Ureter (tissue), 1 donor: Measurements from ENCODE around the gene SLC24A1. TPM values are rescaled to one million over a fixed set of nuclear protein-coding genes. Genes with fewer than 3 reads are reported as not detected.

Experiments
- DNase-seq: peaks from one replicate; pipeline ENCODE4 v3.0.0-alpha.2; 2020; ENCODE audit warnings: low spot score
- total RNA-seq: library from RNA; stranded (reverse); gene quantifications from one replicate; pipeline ENCODE4 v1.2.4, GENCODE V29; 2023
- donor health status: DM: yes; HTN: yes; CAD: no.

Gene SLC24A1
- total RNA-seq, 1 donor from 2014 or later = 24.9 TPM

DNA sequence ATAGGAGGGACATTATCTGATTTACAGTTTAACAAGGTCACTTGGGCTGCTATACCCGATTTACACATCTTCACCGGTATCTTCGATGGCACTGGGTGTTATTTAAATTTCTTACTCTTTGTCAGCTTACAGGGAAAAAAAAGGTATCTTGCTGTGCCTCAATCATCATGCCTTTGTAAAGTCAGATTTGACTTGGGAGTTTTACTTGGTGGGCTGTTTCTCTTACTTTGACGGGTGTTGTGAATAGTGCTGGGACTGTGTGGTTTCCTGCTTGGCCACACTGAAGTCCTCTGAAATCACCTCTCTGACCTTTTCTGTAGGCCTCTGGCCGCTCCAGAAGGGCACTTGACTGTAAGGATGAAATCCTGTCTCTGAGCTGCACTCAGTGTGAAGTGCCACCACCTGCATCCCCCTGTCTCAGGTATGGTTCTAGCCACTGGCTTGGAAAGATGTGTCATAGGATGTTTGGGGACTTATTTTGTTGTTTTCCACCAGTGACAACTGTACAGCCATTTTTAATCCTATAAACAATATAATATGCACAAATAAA is 3.1 kb upstream of the SLC24A1 start:
- DNase-seq = no peak

DNA sequence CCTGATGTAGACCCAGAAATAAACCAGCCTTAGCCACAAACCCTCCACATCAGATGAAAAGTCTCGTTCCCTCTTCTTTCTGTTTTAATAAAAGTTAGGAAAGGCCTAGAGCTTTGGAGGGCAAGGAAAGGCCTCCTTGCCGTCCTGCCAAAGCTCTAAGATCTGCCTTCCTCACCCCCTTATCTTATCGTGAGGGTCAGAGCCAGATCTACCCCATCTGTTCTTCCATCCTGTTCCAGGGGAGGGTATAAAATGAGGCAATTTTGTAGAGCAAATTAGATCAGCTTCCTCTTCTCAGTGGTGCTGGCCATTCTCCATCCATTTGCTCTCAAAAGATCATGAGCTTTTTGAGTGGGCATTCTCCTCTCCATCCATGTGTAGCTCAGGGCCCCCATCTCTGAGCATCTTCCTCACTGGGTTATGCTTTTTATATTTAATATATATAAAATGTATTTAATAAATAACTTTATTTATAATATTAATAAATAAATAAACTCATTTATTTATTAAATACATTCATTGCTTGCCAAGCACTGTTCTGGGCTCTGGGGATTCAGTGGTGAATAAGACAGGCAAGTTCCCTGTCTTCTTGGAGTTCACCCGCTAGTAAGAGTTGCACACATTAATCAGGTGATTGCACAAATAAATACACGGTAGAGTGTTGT is 2.0 kb upstream of the SLC24A1 start:
- no peak for DNase-seq

DNA sequence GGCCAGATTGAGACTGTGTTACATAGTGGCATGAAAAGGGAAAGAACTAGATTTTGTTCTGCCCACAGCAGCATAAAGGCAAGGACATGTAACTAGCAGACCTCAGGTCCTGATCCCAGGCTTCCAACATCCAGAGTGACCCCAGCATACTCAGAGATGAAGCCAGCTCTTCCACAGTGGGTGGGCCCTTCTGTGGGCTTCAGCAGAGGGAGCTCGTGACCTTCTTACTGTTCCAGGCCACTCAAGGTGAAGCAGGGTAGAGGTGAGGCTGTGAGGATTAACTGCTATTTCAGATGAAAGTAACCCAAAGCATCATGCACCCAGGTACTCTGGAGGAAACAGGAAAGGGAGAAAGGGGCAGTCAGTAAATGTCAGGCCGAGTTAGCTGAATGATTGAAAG is 905 bp upstream of the SLC24A1 start:
- DNase-seq = no peak

DNA sequence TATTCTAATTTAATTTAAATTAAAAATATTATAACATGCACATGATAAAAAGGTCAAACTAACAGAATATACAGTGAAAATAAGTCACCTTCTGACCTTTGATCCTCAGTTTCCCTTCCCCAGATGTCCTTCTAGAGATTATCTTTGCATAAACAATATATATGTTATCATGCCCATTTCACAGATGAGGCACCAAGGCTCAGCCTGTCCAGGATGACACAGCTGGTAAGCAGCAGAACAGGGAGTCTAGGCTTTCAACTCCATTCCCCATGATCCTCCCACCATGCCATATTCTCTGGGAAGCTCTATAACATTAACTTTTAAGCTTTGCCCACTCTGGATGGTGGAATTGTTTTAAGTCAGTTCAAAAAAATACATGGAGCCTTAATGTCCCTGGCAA is 1.4 kb downstream of the SLC24A1 start:
- no peak for DNase-seq

DNA sequence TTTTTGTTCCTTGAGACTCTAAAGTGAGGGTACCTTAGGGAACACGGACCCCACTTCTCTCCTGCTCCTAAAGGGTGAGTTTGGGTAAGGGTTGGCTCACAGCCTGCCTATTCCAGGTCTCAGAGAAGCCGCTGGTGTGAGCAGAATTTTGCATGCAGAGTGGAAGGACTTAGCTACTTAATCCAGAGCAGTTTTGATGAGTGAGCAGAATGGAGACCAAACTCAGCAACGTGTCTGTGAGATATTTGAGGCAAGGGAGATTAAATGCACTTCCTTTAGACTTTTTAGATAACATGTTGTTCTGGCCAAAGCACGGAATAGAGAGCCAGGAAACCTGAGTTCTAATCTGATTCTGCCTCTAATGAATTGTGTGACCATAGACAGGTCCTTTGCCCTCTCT is 5.1 kb downstream of the SLC24A1 start:
- DNase-seq = no peak

DNA sequence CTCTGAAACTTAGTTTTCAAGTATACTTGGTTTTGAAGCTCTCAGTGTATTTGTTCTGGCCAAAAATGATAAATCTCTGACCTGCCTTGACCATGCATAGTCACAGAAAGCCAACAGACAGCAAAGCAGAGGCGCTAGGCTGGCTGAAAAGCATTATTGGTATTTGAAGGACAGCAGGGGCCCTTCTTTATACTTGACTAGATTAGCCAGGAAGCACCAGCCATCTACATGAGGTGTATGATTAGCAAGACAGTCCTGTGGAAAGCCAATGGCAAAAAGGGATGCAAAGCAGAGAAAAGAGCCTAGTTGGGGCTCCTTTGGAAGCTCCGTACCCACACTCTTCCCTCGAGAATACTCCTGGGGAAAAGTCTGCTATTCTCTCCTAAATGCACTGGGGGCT is 7.8 kb downstream of the SLC24A1 start:
- no peak for DNase-seq

DNA sequence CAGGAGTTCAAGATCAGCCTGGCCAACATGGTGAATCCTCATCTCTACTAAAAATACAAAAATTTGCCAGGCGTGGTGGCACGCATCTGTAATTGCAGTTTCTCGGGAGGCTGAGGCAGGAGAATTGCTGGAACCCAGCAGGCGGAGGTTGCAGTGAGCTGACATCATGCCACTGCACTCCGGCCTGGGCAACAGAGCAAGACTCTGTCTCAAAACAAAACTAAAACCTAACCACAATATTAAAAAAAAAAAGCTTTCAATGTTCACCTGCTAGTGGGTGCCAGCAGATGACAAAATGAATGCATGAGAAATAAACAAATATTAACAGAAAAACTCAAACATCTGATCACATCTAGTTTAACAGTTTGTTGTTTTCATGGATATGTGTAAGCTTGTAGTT is 9.0 kb downstream of the SLC24A1 start:
- DNase-seq = no peak

DNA sequence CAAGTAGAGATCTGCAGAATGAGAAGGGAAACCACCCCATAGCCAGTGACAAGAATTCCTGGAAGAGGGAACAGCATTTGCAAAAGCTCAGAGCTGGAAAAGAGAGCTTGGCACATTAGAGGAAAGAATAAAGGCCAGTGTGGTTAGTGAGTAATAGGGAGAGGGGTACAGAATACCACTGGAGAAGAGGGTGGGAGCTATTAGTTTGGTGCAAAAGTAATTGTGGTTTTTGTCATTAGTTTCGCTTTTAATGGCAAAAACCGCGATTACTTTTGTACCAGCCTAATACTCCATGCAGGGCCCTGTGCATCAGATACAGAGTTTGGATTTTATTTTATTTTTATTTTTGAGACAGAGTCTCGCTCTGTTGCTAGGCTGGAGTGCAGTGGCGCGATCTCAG is 9.8 kb downstream of the SLC24A1 start:
- no peak for DNase-seq

DNA sequence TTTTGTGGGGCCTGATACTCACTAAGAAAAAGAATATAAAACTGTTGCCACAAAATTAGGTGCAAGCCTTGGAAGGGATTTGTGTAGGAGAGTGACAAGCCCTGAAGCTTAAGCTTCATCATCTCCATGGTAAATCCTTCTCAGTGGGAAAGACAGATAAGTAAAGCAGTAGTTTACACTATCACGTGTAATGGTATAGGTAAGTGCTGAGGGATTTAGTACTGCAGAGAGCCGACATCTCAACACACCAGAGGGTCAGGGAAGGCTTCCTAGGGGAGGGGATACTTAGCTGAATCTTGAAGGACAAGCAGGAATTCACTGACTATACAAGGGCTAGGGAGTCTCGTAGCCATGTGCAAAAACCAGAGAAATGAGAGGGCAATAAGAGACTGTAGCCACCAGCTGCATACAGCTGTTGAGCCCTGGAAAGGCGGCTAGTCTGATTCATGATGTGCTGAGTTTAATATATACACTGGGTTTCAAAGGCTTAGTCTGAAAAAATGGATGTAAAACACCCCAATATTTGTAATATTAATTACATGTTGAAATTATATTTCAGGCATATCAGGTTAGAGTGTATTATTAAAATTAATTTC is 11.1 kb downstream of the SLC24A1 start:
- no peak for DNase-seq

DNA sequence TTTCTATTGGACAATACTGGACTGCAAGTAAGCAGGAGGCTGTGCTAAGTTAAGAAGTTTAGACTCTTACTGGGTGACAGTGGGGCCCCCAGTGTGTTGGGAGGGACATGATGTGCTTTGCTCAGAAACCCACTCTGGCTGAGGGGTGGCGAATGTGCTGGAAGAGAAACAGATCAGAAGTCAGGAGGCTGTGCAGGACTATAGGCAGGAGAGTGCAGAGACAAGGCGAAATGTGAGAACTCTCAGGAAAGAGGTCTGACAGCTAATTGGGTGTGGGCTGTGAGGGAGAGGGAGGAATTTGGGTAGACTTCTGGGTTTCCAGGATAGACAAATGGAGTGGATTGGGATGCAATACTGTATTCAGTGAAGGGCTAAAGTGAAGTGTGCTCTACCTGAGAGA is 12.0 kb downstream of the SLC24A1 start:
- DNase-seq = no peak

DNA sequence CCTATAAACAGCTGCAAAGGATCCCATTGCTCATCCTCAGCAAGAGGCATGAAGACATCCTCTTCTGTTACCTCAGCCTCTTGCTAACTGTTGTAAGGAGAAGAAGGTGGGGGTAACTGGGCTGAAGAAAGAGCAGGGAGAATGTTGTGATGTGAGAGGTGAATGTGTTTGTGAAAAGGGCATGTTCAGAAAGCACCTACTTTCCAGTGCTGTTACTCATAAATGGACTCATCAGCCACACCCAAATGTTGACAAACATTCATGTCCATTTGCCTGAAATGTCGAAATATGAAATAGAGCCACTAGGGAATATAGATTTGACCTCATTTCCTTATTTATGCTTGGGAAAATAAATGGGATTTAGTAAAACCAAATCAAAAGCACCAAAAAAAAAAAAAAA is 12.6 kb downstream of the SLC24A1 start:
- no peak for DNase-seq

DNA sequence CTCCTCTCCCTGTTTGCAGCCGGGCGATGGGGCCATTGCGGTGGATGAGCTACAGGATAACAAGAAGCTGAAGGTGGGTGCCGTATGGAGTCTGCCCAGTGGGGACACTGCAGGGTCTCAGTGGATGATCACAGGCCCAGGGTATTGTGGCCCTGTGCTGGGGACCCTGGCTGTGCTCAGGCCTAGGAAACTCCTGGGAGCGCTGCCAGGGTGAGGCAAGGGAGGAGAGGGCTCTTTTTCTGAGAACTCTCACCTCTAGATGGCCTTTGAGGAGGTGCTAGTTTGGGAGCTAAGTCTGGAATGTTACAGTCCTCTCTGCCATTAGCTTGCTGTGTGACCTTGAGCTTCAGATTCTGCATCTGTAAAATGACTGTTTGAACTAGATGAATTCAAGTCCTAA is 16.4 kb downstream of the SLC24A1 start:
- DNase-seq = no peak

DNA sequence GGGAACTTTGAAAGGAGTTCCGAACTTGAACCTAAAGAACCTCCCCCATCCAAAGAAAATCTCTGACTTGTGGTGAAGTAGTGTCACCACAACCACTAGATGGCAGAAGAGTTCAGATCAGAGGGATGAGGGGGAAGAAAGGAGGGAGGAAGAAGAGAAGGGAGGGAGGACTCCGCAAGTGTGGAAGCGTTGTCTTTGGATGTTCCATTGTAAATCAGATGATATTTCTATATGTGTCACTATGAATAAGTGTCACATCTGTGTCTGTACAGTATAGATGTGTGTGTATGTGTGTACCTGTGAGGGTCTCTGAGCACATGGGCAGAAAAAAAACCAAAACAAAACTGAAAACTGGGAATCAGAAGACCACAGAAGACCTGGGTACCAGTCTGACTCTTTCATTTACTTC is 16.9 kb downstream of the SLC24A1 start:
- DNase-seq = peak; percentile 47

DNA sequence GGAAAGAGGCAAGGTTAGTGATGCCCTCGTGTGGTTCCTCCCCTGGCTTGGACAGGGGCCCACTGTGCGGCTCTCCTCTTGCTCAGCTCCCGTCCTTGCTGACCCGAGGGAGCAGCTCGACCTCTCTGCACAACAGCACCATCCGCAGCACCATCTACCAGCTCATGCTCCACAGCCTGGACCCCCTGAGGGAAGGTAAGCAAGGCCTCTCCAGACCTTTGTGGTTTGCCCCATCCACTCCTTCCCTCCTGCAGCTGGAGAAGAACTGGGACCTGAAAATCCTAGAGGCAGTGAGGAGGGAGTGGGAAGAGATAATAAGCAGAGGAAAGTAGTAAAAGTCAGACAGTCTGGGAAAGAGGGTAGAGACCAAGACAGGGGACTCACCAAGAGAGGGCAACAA is 17.8 kb downstream of the SLC24A1 start:
- no peak for DNase-seq

DNA sequence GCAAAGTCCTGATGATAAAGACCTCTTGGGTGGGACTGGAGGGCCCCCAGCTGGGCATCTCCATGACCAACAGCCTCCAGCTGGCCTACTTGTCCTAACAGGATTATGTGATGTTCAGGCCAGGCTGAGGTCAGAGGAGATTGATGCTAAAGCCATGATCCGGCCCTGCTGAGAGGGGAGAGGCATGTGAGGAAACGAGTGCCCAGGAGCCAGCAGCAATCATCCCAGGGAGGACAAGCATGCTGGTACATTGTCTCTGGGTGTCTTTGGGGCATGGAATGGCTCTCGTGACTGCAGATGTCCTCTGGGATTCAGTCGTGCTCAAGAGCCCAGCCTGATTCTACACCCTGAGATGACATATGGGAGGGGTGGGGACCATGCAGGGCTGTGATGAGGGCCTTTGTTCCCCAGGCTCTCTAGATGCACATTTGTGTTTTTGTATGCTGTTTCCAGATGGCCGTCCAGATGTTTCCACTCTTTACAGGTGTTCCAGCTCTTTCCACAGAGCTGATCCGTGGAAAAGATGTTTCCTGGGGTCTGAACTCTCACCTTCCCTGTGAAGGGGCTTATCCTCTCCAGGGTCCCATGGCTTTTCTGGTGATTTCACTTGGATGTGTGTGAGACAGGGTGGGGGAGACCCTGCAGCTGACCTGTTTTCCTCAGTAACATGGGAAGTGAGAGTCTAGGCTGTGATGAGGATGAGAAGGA is 20.2 kb downstream of the SLC24A1 start:
- no peak for DNase-seq

DNA sequence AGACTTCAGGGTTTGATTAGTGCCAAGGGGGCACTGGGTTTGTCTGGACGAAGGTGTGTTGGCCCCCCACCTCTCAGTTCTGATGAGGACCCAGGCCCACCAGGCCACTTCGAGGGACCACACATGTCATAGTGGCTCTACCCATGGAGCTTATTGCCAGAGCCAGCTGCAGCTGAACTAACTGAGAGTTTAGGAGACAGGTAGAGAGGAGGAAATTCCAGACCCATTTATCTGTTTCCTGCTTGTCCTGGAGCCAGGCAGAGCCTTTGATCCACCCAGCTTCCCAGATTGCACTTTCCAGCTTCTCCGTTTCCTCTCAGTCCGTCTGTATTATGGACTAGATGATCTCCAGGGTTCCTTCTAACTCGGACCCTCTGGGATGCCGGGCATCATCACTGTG is 20.9 kb downstream of the SLC24A1 start:
- no peak for DNase-seq

DNA sequence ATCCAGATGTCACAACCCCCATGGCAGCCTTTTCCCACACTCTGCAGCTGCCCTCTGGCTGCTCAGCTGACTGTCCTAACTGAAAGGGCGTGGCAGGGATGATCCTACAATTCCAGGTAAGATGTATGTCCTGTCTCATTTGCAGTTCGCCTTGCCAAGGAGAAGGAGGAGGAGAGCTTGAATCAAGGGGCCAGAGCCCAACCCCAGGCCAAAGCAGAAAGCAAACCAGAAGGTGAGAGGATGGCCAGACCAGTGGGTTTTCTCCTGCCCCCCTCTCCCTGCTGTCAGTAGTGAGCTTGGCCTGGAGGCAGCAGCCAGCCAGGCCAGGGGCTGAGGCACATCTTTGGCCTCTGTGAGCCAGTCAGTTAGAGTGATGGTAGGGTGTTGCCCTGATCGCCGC is 22.5 kb downstream of the SLC24A1 start:
- no peak for DNase-seq

DNA sequence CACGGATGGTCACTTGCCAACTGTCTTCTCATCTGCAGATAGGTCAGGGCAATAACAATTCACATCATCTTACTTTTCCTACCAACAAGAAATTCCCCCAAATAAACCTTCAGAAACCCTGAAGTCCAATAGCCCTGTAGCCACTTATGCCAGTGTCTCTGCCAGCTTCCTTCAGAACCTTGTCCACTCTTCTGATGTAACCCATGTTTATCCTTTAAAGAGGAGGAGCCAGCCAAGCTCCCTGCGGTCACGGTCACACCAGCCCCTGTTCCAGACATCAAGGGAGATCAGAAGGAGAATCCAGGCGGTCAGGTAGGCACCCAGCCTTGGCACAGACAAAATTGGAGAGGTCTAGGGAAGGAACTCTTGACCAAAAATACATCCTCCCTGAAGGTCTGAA is 23.7 kb downstream of the SLC24A1 start:
- no peak for DNase-seq

DNA sequence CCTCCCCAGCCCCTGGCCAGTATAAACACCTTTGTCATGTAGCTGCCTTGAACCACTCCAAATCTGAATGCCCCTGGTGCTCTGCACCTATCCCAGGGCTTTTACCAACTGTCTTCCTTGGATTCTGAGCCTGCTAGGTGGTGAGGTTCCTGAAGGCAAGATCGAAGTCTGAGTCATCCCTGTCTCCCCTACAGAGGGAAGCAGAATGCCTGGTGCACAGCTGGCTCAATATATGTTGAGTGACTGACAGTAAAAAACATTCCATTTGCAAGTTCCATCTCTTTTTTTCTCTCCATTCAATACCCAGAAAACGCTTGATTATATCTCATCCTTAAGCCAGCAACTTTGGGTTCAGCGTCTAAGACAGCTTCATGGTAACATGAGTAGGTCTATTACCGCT is 24.7 kb downstream of the SLC24A1 start:
- DNase-seq = no peak

DNA sequence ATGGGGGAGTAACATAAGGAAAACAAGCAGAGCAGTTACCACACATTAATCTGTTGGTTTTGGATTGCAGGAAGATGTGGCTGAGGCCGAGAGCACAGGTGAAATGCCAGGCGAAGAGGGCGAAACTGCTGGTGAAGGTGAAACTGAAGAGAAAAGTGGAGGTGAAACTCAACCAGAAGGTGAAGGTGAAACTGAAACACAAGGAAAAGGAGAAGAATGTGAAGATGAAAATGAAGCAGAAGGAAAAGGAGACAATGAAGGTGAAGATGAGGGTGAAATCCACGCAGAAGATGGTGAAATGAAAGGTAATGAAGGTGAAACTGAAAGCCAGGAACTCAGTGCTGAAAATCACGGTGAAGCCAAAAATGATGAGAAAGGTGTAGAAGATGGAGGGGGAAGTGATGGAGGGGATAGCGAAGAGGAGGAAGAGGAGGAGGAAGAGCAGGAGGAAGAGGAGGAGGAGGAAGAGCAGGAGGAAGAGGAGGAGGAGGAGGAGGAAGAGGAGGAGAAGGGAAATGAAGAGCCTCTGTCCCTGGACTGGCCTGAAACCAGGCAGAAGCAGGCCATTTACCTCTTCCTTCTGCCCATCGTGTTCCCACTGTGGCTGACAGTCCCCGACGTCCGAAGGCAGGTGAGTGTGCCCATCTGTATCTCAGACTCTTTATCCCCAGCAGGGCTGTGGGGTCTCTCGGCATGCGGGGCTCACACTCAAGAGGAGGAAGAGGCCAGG is 28.7 kb downstream of the SLC24A1 start:
- no peak for DNase-seq

DNA sequence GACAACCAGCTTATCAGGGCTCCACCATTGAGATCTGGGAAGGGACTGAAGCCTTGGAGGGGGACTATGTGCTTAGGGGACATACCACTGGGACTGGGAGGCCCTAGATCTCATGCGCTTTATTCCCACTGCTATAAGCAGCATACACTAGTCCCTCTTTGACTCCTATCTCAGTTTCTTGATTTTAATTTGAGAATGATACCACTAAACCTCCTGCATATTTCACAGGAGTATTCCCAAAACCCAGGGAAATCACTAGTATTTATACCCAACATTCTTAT is 29.2 kb downstream of the SLC24A1 start:
- DNase-seq = no peak

DNA sequence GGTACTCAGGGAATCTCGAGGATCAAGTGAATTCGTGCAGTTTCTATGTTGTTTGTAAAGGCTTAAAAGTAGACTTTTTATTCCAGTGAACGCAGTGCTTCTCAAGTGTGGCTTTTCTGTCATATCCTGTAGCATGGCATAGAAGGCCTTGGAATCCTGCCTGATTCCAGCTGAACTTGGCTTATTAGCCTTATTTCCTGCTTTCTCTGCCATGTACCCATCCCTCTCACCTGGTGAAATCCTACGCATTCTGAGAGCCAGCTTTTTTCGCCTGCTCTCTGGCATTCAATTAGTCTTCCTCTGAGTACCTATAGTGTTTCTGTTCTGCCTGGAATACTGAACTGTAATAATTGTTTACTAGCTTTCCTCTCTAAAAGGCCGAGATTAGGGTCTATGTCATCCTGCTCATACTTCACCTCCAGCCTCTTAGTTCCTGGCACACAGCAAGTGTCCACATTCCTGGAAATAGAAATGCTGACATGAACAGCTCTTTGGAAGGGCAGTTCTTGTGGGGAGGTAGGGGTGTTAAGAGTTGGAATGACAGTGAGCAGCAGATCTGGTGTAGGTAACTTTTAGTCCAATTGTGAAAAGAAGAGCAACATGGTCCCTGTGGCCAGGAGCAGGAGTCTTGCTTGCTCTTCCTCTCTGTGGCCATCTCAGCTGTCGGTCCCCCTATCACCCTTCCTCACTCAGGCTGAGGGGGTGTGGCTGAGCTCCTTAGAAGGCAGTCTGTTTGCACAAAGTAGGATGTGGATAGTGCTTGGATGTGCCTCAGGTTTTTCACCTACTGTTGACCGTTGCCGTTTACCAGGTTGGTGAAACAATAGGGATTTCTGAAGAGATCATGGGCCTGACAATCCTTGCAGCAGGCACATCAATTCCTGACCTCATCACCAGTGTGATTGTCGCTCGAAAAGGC is 30.4 kb downstream of the SLC24A1 start:
- DNase-seq = no peak
